ENCODE results near the gene MTNR1B.

The MTNR1B gene

DNA sequence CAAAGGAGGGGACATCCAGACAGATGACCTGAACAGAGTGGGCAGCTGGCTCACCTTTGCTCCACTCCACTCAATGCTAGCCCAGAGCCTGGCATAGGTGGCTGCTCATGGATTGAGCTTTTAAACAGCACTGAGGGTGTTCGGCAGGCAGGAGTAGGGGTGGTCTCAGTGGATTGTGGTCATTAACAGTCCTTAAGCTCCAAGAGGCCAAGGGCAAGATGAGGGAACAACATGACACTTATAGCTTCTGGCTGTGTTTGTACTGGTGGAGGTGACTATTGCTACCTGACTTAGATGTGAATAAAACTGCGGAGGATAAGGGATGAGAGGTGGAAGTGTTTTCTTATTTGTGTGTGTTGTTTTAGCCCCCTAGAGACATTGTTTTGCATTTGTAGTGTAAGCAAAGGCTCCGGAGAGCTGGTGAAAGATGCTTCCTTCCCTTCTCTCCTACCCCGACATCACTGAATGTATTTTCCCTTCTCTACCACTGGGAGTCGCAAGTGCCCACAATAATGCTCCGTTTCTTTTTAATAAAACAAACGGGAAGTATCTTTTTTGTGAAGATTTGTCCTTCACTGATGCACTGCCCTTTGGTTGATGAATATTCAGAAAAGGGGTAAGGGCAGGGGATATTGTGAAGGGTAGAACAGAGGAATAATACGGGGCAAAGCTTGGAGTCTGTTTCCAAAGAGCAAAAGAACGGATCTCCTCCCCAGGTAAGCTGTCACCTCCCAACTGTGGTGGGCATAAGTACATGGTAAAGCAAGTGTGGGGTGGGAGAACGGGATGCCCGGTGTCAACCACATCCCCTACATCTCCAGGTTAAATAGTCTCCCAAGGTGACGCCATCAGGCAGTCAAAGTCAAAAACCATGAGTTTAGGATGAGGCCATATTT is 27.5 kb upstream of the MTNR1B start:
- DNase-seq (ENCODE audit: low spot score) = peak; percentile 63
- peak; percentile 59 for TF ChIP-seq CTCF (IDR thresholded peaks at IDR 0.05; ENCODE audit: extremely low read depth, missing control alignments)

DNA sequence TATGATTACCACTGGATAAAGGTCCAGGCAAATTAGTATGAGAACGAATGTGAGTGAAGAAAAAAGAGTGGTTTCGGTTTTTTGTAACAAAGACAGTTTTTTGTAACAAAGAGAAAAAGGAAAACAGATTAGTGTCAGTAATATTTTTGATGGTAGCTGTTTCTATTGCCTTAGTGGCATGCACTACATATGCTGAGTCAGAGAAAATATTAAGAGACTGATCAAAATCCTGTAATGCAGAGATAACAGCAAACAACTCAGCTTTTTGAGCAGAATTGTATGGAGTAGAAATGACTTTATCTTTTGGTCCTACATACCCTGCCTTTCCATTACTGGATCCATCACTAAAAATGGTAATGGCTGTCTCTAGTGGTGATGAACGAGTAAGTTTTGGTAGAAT is 22.7 kb upstream of the MTNR1B start:
- no peak for DNase-seq (ENCODE audit: low spot score)
- no peak for TF ChIP-seq CTCF (IDR thresholded peaks at IDR 0.05; ENCODE audit: extremely low read depth, missing control alignments)

DNA sequence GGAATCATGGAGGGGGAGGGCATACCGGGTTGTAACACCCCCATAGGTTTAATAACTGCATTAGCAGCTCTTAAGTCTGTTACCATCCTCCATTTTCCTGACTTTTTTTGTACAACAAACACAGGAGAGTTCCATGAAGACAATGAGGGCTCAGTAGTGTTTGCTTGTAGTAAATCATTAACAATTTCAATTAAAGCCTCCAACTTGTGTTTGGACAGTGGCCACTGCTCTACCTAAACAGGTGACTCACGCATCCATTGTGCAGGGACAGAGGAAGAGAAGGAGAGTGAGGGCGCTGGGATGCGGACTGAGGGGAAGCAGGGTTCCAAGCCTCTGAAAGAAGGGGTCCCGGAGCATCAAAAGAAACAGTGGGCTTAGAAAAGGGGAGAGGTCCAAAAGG is 21.3 kb upstream of the MTNR1B start:
- DNase-seq (ENCODE audit: low spot score) = no peak
- no peak for TF ChIP-seq CTCF (IDR thresholded peaks at IDR 0.05; ENCODE audit: extremely low read depth, missing control alignments)

DNA sequence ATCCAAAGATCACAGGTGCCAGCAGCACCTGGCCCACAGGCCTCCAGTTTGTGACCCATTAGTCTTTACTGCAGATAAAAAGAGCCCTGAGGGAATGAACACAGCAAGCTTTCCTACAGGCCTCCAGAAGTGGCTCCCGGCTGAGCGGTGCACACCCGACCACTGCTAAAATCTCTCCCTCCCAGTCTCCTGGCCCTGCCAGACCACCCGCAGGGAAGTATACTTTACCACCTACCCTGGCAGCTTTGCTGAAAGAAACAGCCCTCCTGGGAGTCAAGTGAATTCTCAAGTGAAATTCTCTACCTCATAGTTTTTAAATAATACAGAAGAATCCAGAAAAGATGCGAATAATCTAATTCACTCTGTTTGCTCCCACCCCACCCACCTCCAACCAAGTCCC is 15.4 kb upstream of the MTNR1B start:
- no peak for TF ChIP-seq CTCF (IDR thresholded peaks at IDR 0.05; ENCODE audit: extremely low read depth, missing control alignments)
- DNase-seq (ENCODE audit: low spot score) = no peak

GRCh38 chr11:92955860-92956259 is 13.6 kb upstream of the MTNR1B start:
- no peak for TF ChIP-seq CTCF (IDR thresholded peaks at IDR 0.05; ENCODE audit: extremely low read depth, missing control alignments)
- DNase-seq (ENCODE audit: low spot score) = no peak

GRCh38 chr11:92960886-92961285 is 8.6 kb upstream of the MTNR1B start:
- no peak for DNase-seq (ENCODE audit: low spot score)
- TF ChIP-seq CTCF (IDR thresholded peaks at IDR 0.05; ENCODE audit: extremely low read depth, missing control alignments) = no peak

GRCh38 chr11:92962446-92962845 is 7.0 kb upstream of the MTNR1B start:
- no peak for DNase-seq (ENCODE audit: low spot score)
- no peak for TF ChIP-seq CTCF (IDR thresholded peaks at IDR 0.05; ENCODE audit: extremely low read depth, missing control alignments)

All from GM20000 (cell line).